HG02642 (cell line): ENCODE data around the gene PCNX4.
"Not testable (repeated sequence)": the region's sequence is repeated elsewhere in the genome, so short reads cannot be mapped to it uniquely, and the experiment has no call there.

Source experiments
- ATAC-seq: cut with Tn5 transposase; IDR thresholded peaks from one replicate; pipeline ENCODE4 v1.9.1; 2021; ENCODE audit warnings: mild to moderate bottlenecking; ENCODE audit not compliant: unreplicated experiment, poor library complexity

Gene PCNX4

GRCh38 chr14:60091550-60092525, at the start of gene PCNX4:
TSS of gene PCNX4 (plus strand) at chr14:60091923. CDS start at chr14:60107639, 15,716 bp downstream.
- peak; percentile 96 for ATAC-seq

- ATAC-seq = not testable (repeated sequence)
Observed at GRCh38 chr14:60047976-60048375, 43.7 kb upstream of the PCNX4 start.

GRCh38 chr14:60051721-60052221, 40.0 kb upstream of the PCNX4 start:
- peak; percentile 45 for ATAC-seq

- ATAC-seq = no peak
Observed at GRCh38 chr14:60058087-60058486, 33.6 kb upstream of the PCNX4 start.

- ATAC-seq = no peak
Observed at GRCh38 chr14:60061371-60061770, 30.4 kb upstream of the PCNX4 start.

- ATAC-seq = no peak
Observed at GRCh38 chr14:60064491-60065072, 27.1 kb upstream of the PCNX4 start.

- no peak for ATAC-seq
Observed at GRCh38 chr14:60067882-60068281, 23.8 kb upstream of the PCNX4 start.

GRCh38 chr14:60079723-60080122, 12.0 kb upstream of the PCNX4 start:
- ATAC-seq = no peak

GRCh38 chr14:60085085-60085484, 6.6 kb upstream of the PCNX4 start:
- ATAC-seq = no peak

GRCh38 chr14:60085693-60086092, 6.0 kb upstream of the PCNX4 start:
- no peak for ATAC-seq

- ATAC-seq = no peak
Observed at GRCh38 chr14:60087668-60088067, 4.1 kb upstream of the PCNX4 start.

- ATAC-seq = no peak
Observed at GRCh38 chr14:60089221-60089620, 2.5 kb upstream of the PCNX4 start.

- no peak for ATAC-seq
Observed at GRCh38 chr14:60090864-60091519, 731 bp upstream of the PCNX4 start.

- ATAC-seq = no peak
Observed at GRCh38 chr14:60092526-60092920, 800 bp downstream of the PCNX4 start.

- no peak for ATAC-seq
Observed at GRCh38 chr14:60093080-60093479, 1.4 kb downstream of the PCNX4 start.

GRCh38 chr14:60093606-60094005, 1.9 kb downstream of the PCNX4 start:
- ATAC-seq = no peak

GRCh38 chr14:60094306-60094897, 2.7 kb downstream of the PCNX4 start:
- ATAC-seq = no peak

GRCh38 chr14:60095231-60095630, 3.5 kb downstream of the PCNX4 start:
- no peak for ATAC-seq

- ATAC-seq = no peak
Observed at GRCh38 chr14:60095781-60096450, 4.2 kb downstream of the PCNX4 start.

- no peak for ATAC-seq
Observed at GRCh38 chr14:60097974-60098373, 6.3 kb downstream of the PCNX4 start.
